ACHN (cell line): Measurements from ENCODE around the gene KANK3.
"Not testable (repeated sequence)": the region's sequence is repeated elsewhere in the genome, so short reads cannot be mapped to it uniquely, and the experiment has no call there.

Experiments used
- DNase-seq: peaks from one replicate; pipeline ENCODE4 v3.0.0-alpha.2; 2015
- in situ Hi-C: cut with HindIII; loops from 2 replicates; pipeline ENCODE4 v1.10.0; 2017; ENCODE audit warnings: low sequenced_read_pairs, low pct_ligation_motif_present, low pct_unique_long_range_greater_than_20kb

Gene KANK3

DNA sequence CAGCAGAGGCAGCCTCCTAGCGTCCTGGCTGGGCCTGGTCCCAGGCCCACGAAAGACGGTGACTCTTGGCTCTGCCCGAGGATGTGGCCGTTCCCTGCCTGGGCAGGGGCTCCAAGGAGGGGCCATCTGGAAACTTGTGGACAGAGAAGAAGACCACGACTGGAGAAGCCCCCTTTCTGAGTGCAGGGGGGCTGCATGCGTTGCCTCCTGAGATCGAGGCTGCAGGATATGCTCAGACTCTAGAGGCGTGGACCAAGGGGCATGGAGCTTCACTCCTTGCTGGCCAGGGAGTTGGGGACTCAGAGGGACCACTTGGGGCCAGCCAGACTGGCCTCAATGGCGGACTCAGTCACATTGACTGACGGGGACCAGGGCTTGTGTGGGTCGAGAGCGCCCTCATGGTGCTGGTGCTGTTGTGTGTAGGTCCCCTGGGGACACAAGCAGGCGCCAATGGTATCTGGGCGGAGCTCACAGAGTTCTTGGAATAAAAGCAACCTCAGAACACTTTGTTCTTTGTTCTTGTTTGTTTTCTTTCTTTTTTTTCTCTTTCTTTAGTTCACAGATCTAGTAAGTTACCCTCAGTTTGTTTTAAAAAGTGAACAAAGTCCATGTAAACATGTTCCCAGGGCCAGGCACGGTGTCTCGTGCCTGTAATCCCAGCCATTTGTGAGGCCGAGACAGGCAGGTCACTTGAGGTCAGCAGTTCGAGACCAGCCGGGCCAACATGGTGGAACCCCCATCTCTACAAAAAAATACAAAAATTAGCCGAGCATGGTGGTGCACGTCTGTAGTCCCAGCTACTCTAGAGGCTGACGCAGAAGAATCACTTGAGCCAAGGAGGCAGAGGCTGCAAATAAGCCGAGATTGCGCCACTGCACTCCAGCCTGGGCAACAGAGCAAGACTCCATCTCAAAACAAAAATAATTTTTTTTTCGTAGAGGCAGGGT, 31.1 kb upstream of the KANK3 start:
- no peak for DNase-seq
- in situ Hi-C loops, result no loop called here

DNA sequence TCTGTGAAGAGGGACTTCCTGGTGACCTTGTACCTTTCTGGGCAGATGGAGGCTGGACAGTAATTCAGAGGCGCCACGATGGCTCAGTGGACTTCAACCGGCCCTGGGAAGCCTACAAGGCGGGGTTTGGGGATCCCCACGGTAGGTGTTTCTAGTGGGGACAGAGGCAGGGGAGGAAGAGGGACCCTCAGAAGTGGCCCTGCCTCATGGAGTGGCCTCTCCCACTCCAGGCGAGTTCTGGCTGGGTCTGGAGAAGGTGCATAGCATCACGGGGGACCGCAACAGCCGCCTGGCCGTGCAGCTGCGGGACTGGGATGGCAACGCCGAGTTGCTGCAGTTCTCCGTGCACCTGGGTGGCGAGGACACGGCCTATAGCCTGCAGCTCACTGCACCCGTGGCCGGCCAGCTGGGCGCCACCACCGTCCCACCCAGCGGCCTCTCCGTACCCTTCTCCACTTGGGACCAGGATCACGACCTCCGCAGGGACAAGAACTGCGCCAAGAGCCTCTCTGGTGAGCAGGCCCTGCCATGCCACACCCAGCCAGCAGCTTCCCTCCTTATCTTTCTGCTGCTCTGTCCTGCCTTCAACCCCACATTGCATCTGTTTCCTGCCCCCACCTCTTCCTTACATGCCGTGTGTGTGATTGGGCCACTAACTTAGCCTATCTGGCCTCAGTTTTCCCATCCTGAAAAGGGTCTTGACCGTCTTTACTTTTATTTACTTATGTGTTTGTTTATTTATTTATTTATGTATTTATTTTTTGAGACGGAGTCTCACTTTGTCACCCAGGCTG, 28.1 kb upstream of the KANK3 start:
- DNase-seq, result no peak
- in situ Hi-C loops, result no loop called here

DNA sequence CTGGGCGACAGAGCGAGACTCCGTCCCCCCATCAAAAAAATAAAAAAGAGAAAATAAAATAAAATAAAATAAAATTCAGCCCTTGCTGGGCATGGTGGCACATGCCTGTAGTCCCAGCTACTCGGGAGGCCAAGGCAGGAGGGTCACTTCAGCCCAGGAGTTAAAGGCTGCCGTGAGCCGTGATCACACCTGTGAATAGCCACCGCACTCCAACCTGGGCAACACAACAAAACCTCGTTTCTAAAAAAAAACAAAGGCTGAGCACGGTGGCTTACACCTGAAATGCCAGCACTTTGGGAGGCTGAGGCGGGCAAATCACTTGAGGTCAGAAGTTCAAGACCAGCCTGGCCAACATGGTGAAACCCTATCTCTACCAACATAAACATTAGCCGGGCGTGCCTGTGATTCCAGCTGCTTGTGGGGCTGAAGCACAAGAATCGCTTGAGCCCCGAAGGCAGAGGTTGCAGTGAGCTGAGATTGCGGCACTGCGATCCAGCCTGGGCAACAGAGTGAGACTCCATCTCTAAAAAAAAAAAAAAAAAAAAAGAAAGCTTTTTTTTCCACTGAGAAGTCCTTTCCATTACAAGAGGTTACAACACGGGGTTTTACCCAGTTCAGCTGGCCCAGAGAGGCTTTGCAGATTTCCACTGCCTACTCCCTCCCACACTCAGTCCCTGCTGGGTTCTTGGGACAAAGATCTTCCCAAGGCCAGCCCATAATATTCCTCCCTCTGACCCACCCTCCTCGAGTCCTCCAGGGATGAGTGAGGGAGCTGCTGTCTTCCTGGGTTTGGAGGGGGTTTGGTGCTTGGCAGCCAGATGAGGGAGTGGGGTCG, 27.3 kb upstream of the KANK3 start:
- DNase-seq, result no peak
- in situ Hi-C loops, result no loop called here

DNA sequence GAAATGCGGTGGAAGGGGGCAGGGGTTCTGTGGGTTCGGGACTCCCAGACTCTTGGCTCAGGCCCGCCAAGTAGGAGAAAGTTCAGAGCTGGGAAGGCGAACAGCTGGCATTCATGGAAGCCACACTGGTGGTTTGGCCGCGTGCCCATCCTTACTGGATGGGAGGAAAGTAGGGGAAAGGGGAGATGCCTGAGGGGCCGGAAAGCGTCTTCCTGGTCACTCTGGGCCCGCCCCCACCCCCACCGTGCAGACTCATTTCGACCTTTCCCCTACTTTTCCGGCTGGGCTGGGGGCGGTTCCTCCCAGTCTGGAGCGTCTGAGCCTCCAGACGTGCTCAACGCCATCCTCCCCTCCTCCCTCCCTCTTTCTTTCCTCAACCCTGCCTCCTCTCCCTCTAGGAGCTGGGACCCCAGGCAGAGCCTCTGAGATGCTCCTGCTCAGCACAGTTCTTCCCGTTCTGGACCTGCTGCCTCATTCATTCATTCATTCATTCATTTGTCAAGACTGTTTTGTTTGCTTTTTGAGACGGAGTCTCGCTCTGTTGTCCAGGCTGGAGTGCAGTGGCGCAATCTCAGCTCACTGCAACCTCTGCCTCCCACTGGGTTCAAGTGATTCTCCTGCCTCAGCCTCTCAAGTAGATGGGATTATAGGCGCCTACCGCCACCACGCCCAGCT, 24.4 kb upstream of the KANK3 start:
- DNase-seq, result peak; percentile 90
- in situ Hi-C loops, result no loop called here

DNA sequence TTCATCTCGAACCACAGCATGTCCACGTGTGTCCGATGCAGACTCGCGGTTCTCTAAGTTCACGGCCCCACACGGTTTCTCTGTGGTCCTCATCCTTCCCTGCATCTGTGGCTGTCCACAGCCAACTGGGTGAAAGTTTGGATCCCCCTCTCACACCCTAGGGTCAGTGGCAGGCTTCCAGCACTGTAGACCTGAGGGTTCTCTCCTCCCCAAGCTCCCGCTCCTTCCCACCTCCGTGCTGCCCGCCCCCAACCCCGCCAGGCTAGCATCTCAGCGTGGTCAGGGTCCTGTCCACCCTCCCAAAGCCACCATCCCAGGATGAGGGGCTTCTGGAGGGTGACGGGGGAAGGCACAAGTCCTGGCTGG, 23.9 kb upstream of the KANK3 start:
- DNase-seq, result no peak
- in situ Hi-C loops, result no loop called here

DNA sequence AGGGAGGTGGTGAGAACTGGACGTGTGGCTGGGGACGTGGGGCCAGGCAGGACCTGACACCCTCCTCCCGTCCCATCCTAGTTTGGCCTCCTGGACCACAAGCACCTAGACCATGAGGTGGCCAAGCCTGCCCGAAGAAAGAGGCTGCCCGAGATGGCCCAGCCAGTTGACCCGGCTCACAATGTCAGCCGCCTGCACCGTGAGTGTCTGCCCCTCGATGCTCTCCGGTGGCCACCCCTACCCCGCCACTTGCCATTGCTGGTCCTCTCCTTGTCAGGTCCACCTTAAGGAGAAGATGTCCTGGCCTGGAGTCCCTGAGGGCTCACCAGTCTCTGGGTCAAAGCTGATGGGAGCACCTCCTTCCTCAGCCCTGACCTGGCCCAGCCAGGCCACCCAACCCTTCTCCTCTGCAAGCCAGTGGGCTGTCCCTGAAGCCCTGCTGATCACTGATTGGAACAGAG, 23.1 kb upstream of the KANK3 start:
- in situ Hi-C loops, result no loop called here
- DNase-seq, result no peak

DNA sequence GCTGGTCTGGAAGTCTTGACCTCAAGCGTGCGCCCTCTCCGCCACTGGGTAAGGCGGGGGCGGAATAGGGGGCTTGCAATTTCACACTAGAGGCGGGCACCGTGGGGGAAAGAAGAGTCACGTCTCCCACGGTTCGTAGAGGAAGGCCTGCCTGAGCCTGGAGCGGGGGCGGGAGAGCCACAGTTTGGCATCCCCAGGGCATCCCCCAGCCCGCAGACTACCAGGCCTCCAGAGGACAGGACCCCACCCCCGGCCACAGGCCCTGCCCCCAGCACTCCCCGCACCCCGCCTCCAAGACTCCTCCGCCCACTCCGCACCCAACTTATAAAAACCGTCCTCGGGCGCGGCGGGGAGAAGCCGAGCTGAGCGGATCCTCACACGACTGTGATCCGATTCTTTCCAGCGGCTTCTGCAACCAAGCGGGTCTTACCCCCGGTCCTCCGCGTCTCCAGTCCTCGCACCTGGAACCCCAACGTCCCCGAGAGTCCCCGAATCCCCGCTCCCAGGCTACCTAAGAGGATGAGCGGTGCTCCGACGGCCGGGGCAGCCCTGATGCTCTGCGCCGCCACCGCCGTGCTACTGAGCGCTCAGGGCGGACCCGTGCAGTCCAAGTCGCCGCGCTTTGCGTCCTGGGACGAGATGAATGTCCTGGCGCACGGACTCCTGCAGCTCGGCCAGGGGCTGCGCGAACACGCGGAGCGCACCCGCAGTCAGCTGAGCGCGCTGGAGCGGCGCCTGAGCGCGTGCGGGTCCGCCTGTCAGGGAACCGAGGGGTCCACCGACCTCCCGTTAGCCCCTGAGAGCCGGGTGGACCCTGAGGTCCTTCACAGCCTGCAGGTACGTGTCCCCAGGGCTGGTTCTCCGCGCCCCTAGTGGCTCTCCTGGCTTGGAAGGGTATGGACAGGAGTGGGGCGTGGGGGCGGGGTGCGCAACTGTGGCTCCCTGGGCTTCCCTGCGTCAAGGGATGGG, 21.0 kb upstream of the KANK3 start, which contains the start of gene ANGPTL4:
Gene ANGPTL4, plus strand, starts transcription at position 353 of the 969 bp plus-strand sequence. Its CDS starts 167 bp downstream, at position 520.
- DNase-seq, result peak; percentile 76
- in situ Hi-C loops, result no loop called here

DNA sequence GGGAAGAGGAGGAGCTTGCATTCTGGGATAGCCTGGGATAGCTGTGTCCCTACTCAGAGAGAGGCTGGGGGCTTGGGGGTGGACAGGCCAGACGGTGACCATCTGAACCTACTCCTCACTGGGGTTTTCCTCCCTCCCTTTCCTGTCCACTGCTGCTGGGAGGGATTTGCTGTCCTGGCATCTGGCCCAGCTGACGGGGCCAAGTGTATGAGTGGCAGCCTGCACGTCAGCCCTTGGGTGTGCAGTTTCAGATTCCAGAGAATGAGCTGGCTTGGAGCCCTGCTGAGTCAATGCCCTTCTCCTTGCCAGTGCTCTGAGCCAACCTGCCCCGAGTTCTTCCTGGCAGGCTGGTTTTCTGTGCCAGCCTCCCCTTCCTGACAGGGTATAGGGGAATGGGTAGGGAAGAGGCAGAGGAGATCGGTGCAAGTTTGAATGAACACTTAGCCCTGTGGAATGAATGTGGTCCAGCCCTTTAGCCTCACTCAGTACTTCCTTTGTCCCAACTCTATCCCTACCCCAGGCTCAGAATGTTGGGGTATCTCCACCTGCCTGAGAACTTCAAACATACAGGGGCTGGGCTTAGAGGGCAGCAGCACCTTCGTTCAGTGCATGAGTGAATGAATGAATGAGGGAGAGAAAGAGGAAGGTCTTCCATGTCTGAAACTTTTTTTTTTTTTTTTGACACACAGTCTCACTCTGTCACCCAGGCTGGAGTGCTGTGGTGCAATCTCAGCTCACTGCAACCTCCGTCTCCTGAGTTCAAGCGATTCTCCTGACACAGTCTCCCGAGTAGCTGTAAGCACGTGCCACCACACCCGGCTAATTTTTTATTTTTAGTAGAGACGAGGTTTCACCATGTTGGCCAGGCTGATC, 19.1 kb upstream of the KANK3 start:
- DNase-seq, result peak; percentile 98

DNA sequence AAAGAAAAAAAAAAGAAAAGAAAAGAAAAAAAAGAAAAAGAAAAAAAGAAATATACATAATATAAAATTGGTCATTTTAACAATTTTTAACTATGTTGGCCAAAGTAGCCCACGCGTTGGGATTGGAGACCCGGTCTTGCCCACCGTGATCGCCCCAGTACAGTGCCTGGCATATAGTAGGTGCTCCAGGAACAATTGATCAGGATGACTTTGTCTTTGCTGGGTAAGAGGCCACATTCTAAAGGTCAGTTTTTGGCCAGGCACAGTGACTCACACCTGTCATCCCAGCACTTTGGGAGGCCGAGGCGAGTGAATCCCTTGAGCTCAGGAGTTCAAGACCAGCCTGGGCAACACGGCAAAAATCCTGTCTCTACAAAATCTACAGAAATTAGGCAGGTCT, 17.1 kb upstream of the KANK3 start:
- DNase-seq, result no peak
- in situ Hi-C loops, result no loop called here

More for the DNA sequence above, 19.1 kb upstream of the KANK3 start:
- in situ Hi-C loops, result no loop called here

DNA sequence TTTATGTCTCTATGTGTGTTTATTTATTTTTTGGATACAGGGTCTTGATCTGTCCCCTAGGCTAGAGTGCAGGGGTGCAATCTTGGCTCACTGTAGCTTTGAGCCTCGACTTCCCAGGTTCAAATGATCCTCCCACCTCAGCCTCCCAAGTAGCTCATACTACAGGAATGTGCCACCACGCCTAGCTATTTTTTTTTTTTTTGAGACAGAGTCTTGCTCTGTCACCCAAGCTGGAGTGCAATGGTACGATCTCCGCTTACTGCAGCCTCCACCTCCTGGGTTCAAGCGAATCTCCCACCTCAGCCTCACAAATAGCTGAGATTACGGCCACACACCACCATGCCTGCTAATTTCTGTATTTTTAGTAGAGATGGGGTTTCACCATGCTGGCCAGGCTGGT, 15.9 kb upstream of the KANK3 start:
- no peak for DNase-seq
- in situ Hi-C loops, result no loop called here

DNA sequence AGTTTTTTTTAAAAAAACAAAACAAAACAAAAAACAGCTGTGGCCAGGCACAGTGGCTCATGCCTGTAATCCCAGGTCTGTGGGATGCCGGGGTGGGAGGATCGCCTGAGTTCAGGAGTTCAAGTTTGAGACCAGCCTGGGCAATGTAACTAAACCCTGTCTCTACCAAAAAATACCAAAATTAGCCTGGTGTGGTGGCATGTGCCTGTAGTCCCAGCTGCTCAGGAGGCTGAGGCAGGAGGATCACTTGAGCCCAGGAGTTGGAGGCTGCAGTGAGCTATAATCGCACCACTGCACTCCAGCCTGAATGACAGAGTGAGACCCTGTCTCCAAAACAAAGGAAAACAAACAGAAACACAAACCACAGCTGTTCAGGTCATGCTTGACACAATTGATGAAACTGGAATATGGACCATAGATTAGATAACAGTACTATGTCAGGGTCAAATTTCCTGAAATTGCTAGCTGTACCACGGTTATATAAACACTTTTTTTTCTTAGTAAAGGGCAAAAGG, 14.0 kb upstream of the KANK3 start:
- no peak for DNase-seq
- in situ Hi-C loops, result no loop called here

DNA sequence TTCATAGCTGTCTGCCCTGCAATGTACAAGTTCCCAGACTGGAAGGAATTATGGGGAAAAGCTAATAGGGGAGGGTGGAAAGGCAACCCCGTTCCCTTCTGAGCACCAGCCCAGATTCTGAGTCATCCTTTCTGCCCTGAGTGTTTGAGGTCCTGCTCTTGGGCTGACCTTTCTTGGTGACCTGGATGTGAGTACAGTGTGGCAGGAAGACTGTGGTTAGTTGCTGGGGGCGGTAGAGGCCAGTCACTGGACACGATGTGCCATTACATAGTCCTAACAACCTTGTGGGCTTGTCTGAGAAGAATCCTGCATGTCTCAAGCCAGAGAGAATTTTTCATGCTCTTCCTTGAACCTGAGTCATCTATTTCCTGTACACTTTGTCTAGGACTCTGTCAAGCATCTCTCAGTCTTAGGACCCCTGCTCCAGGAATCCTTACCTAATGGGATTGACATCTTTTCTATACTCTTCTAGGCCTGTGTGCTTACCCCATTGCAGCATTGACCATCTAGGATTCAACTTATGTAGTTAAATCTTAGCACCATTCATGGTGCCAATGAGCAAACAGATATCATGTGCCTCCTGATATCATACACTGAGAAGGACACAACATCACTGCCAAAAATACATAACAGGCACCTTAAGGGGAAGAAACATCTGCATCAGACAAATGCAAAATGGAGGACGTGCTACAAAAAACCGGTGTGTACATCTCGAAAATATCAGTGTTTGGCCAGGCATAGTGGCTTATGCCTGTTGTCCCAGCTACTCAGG, 12.8 kb upstream of the KANK3 start:
- in situ Hi-C loops, result no loop called here
- DNase-seq, result peak; percentile 96

DNA sequence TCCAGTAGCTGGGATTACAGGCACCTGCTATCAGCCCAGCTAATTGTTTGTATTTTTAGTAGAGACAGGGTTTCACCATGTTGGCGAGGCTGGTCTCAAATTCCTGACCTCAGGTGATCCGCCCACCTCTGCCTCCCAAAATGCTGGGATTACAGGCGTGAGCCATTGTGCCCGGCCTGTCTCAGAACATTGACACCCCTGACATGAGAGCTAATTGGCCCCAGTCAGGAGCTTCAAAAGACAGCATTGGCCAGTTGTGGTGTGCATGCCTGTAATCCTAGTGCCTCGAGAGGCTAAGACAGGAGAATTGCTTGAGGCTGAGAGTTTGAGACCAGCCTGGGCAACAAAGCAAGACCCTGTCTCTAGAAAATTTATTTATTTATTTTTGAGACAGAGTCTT, 9.8 kb upstream of the KANK3 start:
- in situ Hi-C loops, DNase-seq: not testable (repeated sequence)

DNA sequence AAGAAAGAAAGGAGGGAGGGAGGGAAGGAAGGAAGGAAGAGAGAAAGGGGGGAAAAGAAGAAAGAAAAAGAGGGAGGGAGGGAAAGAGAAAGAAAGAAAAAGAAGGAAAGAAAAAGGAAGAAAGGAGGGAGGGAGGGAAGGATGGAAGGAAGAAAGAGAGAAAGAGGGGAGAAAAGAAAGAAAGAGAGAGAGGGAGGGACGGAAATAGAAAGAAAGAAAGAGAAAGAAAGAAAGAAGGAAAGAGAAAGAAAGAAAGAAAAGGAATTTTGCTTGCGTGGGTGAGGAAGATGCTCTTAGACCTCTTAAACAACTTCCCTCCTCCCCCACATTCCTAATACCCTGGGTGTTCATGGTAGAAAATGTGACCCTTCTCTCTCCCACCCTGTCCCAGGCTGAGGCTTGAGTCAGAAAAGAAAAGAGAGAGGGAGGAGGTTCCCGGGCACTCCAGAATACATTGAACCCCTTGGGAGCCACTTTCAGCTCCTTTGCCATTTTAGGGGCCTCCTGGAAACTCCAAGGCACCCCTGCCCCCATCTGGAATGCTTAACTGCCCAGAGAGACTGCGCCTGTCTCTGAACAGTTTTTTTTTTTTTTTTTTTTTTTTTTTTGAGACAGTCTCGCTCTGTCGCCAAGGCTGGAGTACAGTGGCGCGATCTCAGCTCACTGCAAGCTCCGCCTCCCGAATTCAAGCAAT, 9.2 kb upstream of the KANK3 start:
- in situ Hi-C loops, result no loop called here

More for the DNA sequence above, 9.2 kb upstream of the KANK3 start:
- no peak for DNase-seq
